ENCODE results near the gene PAPPA2.

PAPPA2 gene

GRCh38 chr1:176857632-176858031 is 394.7 kb downstream of the PAPPA2 start:
- no peak for DNase-seq (ENCODE audit: low read depth)

- DNase-seq (ENCODE audit: low read depth): no peak
Observed at GRCh38 chr1:176858433-176858916, 395.5 kb downstream of the PAPPA2 start.

- DNase-seq (ENCODE audit: low read depth): no peak
Observed at GRCh38 chr1:176863613-176864012, 400.6 kb downstream of the PAPPA2 start.

- DNase-seq (ENCODE audit: low read depth): no peak
Observed at GRCh38 chr1:176864211-176864610, 401.2 kb downstream of the PAPPA2 start.

GRCh38 chr1:176866011-176866714 is 403.2 kb downstream of the PAPPA2 start:
- DNase-seq (ENCODE audit: low read depth): peak; percentile 3

GRCh38 chr1:176869577-176869976 is 406.6 kb downstream of the PAPPA2 start:
- DNase-seq (ENCODE audit: low read depth): no peak

- no peak for DNase-seq (ENCODE audit: low read depth)
Observed at GRCh38 chr1:176876966-176877515, 414.1 kb downstream of the PAPPA2 start.

GRCh38 chr1:176877557-176877956 is 414.6 kb downstream of the PAPPA2 start:
- no peak for DNase-seq (ENCODE audit: low read depth)

GRCh38 chr1:176878750-176879536 is 416.0 kb downstream of the PAPPA2 start:
- no peak for DNase-seq (ENCODE audit: low read depth)

GRCh38 chr1:176879784-176880620 is 417.0 kb downstream of the PAPPA2 start:
- no peak for DNase-seq (ENCODE audit: low read depth)

- peak; percentile 55 for DNase-seq (ENCODE audit: low read depth)
Observed at GRCh38 chr1:176880955-176881595, 418.1 kb downstream of the PAPPA2 start.

- no peak for DNase-seq (ENCODE audit: low read depth)
Observed at GRCh38 chr1:176884286-176884685, 421.3 kb downstream of the PAPPA2 start.

- DNase-seq (ENCODE audit: low read depth): no peak
Observed at GRCh38 chr1:176884911-176885310, 421.9 kb downstream of the PAPPA2 start.

GRCh38 chr1:176885341-176885740 is 422.4 kb downstream of the PAPPA2 start:
- no peak for DNase-seq (ENCODE audit: low read depth)

GRCh38 chr1:176885751-176886150 is 422.8 kb downstream of the PAPPA2 start:
- DNase-seq (ENCODE audit: low read depth): no peak

- DNase-seq (ENCODE audit: low read depth): no peak
Observed at GRCh38 chr1:176888471-176889032, 425.6 kb downstream of the PAPPA2 start.

GRCh38 chr1:176893625-176894352 is 430.8 kb downstream of the PAPPA2 start:
- no peak for DNase-seq (ENCODE audit: low read depth)

- no peak for DNase-seq (ENCODE audit: low read depth)
Observed at GRCh38 chr1:176894450-176894849, 431.5 kb downstream of the PAPPA2 start.

All from iris pigment epithelial cell (primary cell).